ENCODE measurements around the gene PYY. TPM values are rescaled to one million over a fixed set of nuclear protein-coding genes. Genes with fewer than 3 reads are reported as not detected.

PYY gene
- total and polyA plus RNA-seq, 7 donors, result not detected

- H3K36me3 ChIP-seq (ENCODE audit: insufficient read depth in 1 of 2, low read depth in 1 of 2), result no peaks in the 10 kb centered on the region
- H3K9me3 ChIP-seq, result no peaks in the 10 kb centered on the region
- DNase-seq, result peak; percentile 66 to 82
- peak; percentile 87 to 96 (median 92) for ATAC-seq
- peaks cover 0 to 23% (median 2%) of the 10 kb centered on the region in 3 donors for H3K27me3 ChIP-seq (ENCODE audit: insufficient read depth in 3 of 3, low read length in 2 of 3)
- H3K27ac ChIP-seq, result no peak overlapping the region
- H3K4me3 ChIP-seq, result peak overlapping the region; percentile 52
- TF ChIP-seq CTCF (IDR thresholded peaks at IDR 0.05), result peak; percentile 91
- intact Hi-C loops (cut with DNase I), result loop anchor here (1.0 kb wide), 2 partner anchors 50 to 117 kb away; no protein-coding TSS in a partner anchor
- 8 to 11% (median 9%) methylated on average over 48 to 52 of the region's 52 CpGs for WGBS, 3 donors
- H3K4me1 ChIP-seq, result peaks cover 6% of the 10 kb centered on the region
Observed at GRCh38 chr17:43994272-43995149, 40.8 kb upstream of the PYY start.

GRCh38 chr17:43992641-43993040, 38.9 kb upstream of the PYY start:
- no peak for TF ChIP-seq CTCF (IDR thresholded peaks at IDR 0.05)
- DNase-seq (no peak), ATAC-seq (no peak)
- intact Hi-C loops (cut with DNase I), result no loop called here
- Histone ChIP-seq H3K27ac (no peak overlapping the region), H3K27me3 (ENCODE audit: insufficient read depth in 3 of 3, low read length in 2 of 3) (peaks cover 0 to 23% (median 2%) of the 10 kb centered on the region in 3 donors), H3K36me3 (ENCODE audit: insufficient read depth in 1 of 2, low read depth in 1 of 2) (no peaks in the 10 kb centered on the region), H3K4me1 (peaks cover 6% of the 10 kb centered on the region), H3K9me3 (no peaks in the 10 kb centered on the region), H3K4me3 (no peak overlapping the region)
- WGBS, 3 donors, result 90 to 92% (median 91%) methylated on average over 14 of the region's 14 CpGs

GRCh38 chr17:43988301-43988700, 34.6 kb upstream of the PYY start:
- no peaks in the 10 kb centered on the region for H3K9me3 ChIP-seq
- H3K4me1 ChIP-seq, result peaks cover 12% of the 10 kb centered on the region
- no peaks in the 10 kb centered on the region for H3K36me3 ChIP-seq (ENCODE audit: insufficient read depth in 1 of 2, low read depth in 1 of 2)
- H3K4me3 ChIP-seq, result no peak overlapping the region
- no peak for TF ChIP-seq CTCF (IDR thresholded peaks at IDR 0.05)
- DNase-seq (no peak), ATAC-seq (no peak)
- intact Hi-C loops (cut with DNase I), result no loop called here
- WGBS, 3 donors, result 57 to 69% (median 65%) methylated on average over 9 of the region's 9 CpGs
- peaks cover 0 to 12% (median 2%) of the 10 kb centered on the region in 3 donors for H3K27me3 ChIP-seq (ENCODE audit: insufficient read depth in 3 of 3, low read length in 2 of 3)
- no peak overlapping the region for H3K27ac ChIP-seq

GRCh38 chr17:43987131-43988021, 33.6 kb upstream of the PYY start:
- TF ChIP-seq CTCF (IDR thresholded peaks at IDR 0.05), result no peak
- ATAC-seq, result peak; percentile 27 to 54 (median 36)
- WGBS, 3 donors, result 47 to 58% (median 54%) methylated on average over 12 of the region's 12 CpGs
- no peak for DNase-seq
- no peaks in the 10 kb centered on the region for H3K36me3 ChIP-seq (ENCODE audit: insufficient read depth in 1 of 2, low read depth in 1 of 2)
- intact Hi-C loops (cut with DNase I), result no loop called here
- H3K9me3 ChIP-seq, result no peaks in the 10 kb centered on the region
- peaks cover 12% of the 10 kb centered on the region for H3K4me1 ChIP-seq
- H3K27me3 ChIP-seq (ENCODE audit: insufficient read depth in 3 of 3, low read length in 2 of 3), result peaks cover 0 to 20% (median 3%) of the 10 kb centered on the region in 3 donors
- H3K27ac ChIP-seq, result no peak overlapping the region
- H3K4me3 ChIP-seq, result no peak overlapping the region

Measured in psoas muscle (tissue), 8 donors.